SJSA1 (cell line): ENCODE data around the gene RIC8B. TPM values are rescaled to one million over a fixed set of nuclear protein-coding genes. Genes with fewer than 3 reads are reported as not detected.

Experiments used
- DNase-seq, 2 experiments: peaks; one replicate each; pipeline ENCODE4 v3.0.0-alpha.2; 2015 to 2020; ENCODE audit warnings: low spot score in 2 of 2, low read depth in 1 of 2
- H3K27ac ChIP-seq: fragments of 250-450 bp; sonication (Bioruptor Pico); 2 replicates; pipeline ENCODE4 v1.5.1; 2020; ENCODE audit warnings: mild to moderate bottlenecking, moderate library complexity
- H3K27me3 ChIP-seq: fragments of 250-450 bp; sonication (Bioruptor Pico); replicated peaks from 2 replicates; pipeline ENCODE4 v1.5.1; 2020; ENCODE audit warnings: mild to moderate bottlenecking, moderate library complexity
- H3K36me3 ChIP-seq: fragments of 250-450 bp; sonication (Bioruptor Pico); 2 replicates; pipeline ENCODE4 v1.5.1; 2020; ENCODE audit warnings: mild to moderate bottlenecking
- H3K4me1 ChIP-seq: fragments of 250-450 bp; sonication (Bioruptor Pico); replicated peaks from 2 replicates; pipeline ENCODE4 v1.6.1; 2021; ENCODE audit warnings: mild to moderate bottlenecking
- H3K4me3 ChIP-seq: fragments of 250-450 bp; sonication (Bioruptor Pico); 2 replicates; pipeline ENCODE4 v1.5.1; 2020; ENCODE audit warnings: mild to moderate bottlenecking
- H3K9me3 ChIP-seq: fragments of 250-450 bp; sonication (Bioruptor Pico); replicated peaks from 2 replicates; pipeline ENCODE4 v1.5.1; 2020; ENCODE audit warnings: mild to moderate bottlenecking
- total RNA-seq: library from RNA; depleted of rRNA; stranded (reverse); fragments of >200 nt; shearing (Covaris generic); gene quantifications from 2 replicates; pipeline ENCODE4 v1.2.3, GENCODE V29; 2014

RIC8B gene
- total RNA-seq, 1 experiment from 2014 or later, result 14.0 TPM

DNA sequence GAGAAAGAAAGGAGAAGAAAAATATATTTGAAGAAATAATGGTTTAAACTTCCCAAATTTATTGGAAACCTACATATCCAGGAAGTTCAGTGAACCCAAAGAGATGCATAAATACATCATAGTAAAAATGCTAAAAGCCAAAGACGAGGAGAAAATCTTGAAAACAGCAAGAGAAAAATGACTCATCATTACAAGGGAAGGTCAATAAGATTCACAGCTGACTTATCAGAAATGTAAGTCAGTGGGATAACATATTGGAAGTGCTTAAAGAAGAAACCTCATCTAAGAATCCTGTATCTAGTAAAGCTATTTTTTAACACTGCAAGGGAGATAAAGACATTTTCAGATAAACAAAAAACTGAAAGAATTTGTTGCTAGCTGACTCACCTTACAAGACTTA, 19.9 kb downstream of the RIC8B start:
- no peak overlapping the region for H3K27ac ChIP-seq
- H3K27me3 ChIP-seq, result no peaks in the 10 kb centered on the region
- no peak for DNase-seq
- H3K9me3 ChIP-seq, result no peaks in the 10 kb centered on the region
- no peak overlapping the region for H3K4me3 ChIP-seq
- H3K36me3 ChIP-seq, result peaks cover 23% of the 10 kb centered on the region
- H3K4me1 ChIP-seq, result no peaks in the 10 kb centered on the region; the same call in 1 of the 2 replicates

DNA sequence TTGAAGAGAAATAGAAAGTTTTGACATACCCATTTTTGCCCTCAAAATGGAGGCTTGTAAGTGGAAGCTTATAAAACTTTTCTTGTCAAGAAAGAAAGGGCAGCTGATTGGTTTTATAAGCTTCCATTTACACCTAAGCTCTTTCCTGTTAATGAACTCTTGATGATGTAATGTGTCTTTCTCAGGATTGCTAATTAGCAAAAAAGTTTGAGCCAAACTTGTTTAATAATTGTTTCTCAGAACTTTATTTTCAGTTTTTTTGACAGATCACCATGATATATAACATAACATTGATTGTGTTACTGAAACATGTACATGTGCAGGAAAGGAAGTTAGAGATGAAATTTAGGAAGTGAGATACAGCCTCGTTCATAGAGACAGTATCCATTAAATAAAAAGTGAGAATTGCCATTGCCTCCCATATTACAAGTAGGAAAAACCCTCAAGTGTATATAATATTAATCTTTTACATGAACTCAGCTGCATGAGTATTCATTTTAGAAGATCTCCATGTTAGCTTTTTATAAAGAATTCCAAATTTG, 26.8 kb downstream of the RIC8B start:
- Histone ChIP-seq H3K27ac (no peak overlapping the region), H3K4me1 (no peaks in the 10 kb centered on the region), H3K4me3 (no peak overlapping the region), H3K36me3 (peaks cover 25% of the 10 kb centered on the region), H3K27me3 (no peaks in the 10 kb centered on the region), H3K9me3 (no peaks in the 10 kb centered on the region)
- DNase-seq, result no peak

DNA sequence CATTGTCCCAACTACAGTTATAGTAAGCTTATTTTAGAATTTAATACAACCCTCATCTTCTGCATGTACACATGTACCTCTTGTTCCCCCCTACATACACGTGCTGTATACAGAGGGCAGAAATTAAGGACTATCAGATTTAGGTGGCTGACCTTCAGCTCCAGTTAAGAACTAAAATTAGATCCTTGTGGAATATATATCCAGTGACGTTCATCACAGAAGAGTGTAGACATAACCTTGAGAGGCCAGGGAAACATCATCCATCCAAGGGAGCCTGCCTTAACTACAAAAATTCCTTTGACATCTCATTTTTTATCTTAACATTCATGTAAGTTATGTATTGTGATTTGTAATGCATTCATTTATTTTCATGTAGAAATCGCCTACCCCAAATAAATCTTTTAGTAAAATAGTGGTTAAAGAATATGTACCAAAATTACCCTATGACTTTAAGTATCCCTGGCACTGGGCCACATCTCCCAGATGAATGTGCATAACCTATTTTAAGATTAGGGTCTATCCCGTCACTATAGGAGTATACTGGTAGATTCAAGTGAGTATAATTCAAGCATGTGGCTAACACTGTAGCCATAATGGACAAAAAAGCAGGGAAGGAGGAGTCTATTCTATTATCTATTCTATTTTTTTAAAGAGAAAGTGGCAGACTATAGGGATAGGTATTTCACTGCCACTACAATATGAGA, 27.5 kb downstream of the RIC8B start:
- DNase-seq, result no peak
- Histone ChIP-seq H3K27me3 (no peaks in the 10 kb centered on the region), H3K4me3 (no peak overlapping the region), H3K27ac (no peak overlapping the region), H3K36me3 (peaks cover 24% of the 10 kb centered on the region), H3K9me3 (no peaks in the 10 kb centered on the region), H3K4me1 (no peaks in the 10 kb centered on the region)

DNA sequence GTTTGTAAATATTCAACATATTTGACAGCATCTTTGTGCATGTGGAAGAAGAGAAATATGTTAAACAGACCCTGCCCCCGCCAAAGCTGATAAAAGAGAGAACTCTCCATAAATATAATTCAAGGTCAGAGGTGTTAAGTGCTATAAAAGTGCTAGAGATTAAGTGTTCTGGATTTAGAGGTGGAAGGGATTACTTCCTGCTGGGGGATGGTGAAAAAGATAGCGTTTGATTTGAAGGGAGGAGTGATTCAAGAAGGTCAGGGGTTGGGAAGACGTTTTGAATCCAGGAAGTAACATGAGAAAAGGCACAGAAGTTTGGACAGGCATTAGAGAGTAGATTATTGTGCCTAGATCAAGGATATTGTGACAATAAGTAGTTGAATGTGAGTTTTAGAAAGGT, 30.2 kb downstream of the RIC8B start:
- H3K4me1 ChIP-seq, result no peaks in the 10 kb centered on the region
- H3K27ac ChIP-seq, result no peak overlapping the region
- no peaks in the 10 kb centered on the region for H3K9me3 ChIP-seq
- no peaks in the 10 kb centered on the region for H3K27me3 ChIP-seq
- H3K36me3 ChIP-seq, result peaks cover 27% of the 10 kb centered on the region
- DNase-seq, result no peak
- H3K4me3 ChIP-seq, result no peak overlapping the region

DNA sequence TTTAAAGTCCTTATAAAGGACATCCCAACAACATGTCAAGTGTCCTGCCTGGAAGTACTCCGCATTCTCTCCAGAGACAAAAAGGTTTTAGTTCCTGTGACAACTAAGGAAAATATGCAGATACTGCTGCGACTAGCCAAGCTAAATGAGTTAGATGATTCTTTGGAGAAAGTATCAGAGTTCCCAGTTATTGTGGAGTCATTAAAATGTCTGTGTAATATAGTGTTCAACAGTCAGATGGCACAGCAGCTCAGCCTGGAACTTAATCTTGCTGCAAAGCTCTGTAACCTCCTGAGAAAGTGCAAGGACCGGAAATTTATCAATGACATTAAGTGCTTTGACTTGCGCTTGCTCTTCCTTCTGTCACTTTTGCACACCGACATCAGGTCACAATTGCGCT, 40.2 kb downstream of the RIC8B start:
- Histone ChIP-seq H3K9me3 (no peaks in the 10 kb centered on the region), H3K36me3 (peaks cover 9% of the 10 kb centered on the region), H3K4me3 (no peak overlapping the region), H3K4me1 (no peaks in the 10 kb centered on the region), H3K27me3 (no peaks in the 10 kb centered on the region), H3K27ac (no peak overlapping the region)
- DNase-seq, result no peak

DNA sequence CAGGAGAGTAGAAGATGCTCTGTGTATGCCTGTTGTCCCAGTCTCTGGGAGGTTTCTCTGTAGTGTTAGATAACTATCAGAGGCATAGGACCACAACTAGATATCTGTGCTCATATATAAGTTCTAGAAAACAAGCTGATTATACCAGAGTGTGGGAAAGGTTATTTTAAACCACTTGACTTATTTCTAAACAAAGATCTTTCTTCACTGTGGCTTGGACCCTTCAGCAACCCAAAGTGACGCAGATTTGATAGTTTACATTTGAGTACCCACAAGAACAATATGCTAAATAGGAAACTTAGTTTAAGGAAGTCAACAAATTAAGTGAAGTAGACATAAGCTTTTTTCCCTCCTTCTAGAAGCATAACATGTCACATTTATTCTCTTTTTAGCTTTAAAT, 41.3 kb downstream of the RIC8B start:
- Histone ChIP-seq H3K27me3 (no peaks in the 10 kb centered on the region), H3K36me3 (peaks cover 13% of the 10 kb centered on the region), H3K9me3 (no peaks in the 10 kb centered on the region), H3K4me1 (no peaks in the 10 kb centered on the region), H3K27ac (no peak overlapping the region), H3K4me3 (no peak overlapping the region)
- DNase-seq, result no peak

DNA sequence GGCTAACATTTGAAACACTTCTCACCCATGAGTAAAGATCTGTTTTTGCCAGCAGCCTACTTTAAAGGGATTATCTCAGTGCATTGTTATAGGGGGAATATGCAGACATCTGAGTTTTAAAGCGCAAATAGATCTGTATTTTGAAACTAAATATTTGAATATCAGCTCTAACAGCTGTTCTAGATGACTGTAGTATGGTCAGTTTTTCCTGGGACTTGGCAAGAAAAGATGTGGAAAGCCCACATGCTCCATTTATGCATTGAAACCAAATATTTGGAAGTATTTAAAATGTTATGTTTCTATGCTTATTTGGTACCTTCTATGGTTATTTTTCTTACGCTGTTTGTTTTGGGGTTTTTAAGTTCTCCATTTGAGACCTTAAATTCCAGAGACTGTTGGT, 41.7 kb downstream of the RIC8B start:
- Histone ChIP-seq H3K9me3 (no peaks in the 10 kb centered on the region), H3K27me3 (no peaks in the 10 kb centered on the region), H3K4me3 (no peak overlapping the region), H3K4me1 (no peaks in the 10 kb centered on the region), H3K36me3 (peaks cover 16% of the 10 kb centered on the region), H3K27ac (no peak overlapping the region)
- no peak for DNase-seq

DNA sequence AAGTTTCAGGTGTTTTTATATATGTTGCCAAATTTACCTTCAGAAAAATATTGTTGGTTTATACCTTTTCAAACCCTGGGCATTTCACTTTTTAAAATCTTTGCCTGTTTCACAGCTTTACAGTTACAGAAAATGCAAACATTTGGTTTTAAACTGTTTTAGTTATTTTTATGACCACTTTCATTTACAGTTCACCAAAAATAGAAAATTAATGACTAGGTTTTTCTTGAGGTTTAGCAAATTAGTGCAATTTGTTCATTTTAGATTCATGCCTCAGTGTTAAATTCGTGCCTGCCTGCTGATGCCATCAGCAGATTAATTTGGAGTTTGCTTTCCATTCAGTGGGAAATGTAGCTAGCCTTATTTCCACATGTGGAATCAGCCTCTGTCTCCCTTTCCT, 45.5 kb downstream of the RIC8B start:
- H3K4me1 ChIP-seq, result no peaks in the 10 kb centered on the region
- H3K27me3 ChIP-seq, result no peaks in the 10 kb centered on the region
- no peak overlapping the region for H3K4me3 ChIP-seq
- H3K36me3 ChIP-seq, result peaks cover 11% of the 10 kb centered on the region
- H3K9me3 ChIP-seq, result no peaks in the 10 kb centered on the region
- H3K27ac ChIP-seq, result no peak overlapping the region
- no peak for DNase-seq

DNA sequence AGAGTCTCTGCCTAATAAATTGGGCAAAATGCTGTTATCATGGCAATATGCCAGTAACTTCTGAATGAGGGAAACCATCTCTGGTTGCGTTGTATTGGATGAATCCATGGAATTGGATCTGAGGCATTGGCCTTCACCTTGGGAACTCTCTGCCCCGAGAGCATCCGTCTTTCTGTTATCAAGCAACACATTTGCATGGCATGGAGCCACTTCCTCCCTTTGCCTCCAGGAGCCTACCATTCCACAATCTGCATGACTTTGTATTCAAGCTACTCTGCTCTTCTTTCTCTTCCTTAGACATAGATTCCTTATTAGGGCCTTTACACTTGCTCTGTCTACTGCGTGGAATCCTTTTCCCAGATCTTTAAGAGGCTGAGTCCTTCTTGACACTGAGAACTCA, 57.2 kb downstream of the RIC8B start:
- H3K4me3 ChIP-seq, result no peak overlapping the region
- H3K9me3 ChIP-seq, result no peaks in the 10 kb centered on the region
- no peak overlapping the region for H3K27ac ChIP-seq
- H3K27me3 ChIP-seq, result no peaks in the 10 kb centered on the region
- no peak for DNase-seq
- no peaks in the 10 kb centered on the region for H3K4me1 ChIP-seq
- H3K36me3 ChIP-seq, result peaks cover 9% of the 10 kb centered on the region

DNA sequence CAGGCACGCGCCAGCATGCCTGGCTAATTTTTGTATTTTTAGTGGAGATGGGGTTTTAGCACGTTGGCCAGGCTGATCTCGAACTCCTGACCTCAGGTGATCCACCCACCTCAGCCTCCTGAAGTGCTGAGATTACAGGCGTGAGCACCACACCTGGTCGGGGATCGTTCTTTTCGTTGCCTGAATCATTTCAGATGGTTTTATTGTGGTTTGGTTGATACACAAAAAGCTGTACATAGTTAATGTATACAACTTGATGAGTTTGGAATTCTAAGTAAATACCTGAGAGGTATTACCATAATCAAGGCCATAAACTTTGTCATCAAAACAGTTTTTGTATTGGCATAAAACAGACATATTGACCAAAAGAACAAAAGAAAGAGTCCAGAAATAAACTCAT, 63.3 kb downstream of the RIC8B start:
- Histone ChIP-seq H3K27me3 (no peaks in the 10 kb centered on the region), H3K27ac (no peak overlapping the region), H3K4me1 (peaks cover 25% of the 10 kb centered on the region), H3K4me3 (no peak overlapping the region), H3K36me3 (peaks cover 5% of the 10 kb centered on the region; the same call in 1 of the 2 replicates), H3K9me3 (no peaks in the 10 kb centered on the region)
- no peak for DNase-seq

DNA sequence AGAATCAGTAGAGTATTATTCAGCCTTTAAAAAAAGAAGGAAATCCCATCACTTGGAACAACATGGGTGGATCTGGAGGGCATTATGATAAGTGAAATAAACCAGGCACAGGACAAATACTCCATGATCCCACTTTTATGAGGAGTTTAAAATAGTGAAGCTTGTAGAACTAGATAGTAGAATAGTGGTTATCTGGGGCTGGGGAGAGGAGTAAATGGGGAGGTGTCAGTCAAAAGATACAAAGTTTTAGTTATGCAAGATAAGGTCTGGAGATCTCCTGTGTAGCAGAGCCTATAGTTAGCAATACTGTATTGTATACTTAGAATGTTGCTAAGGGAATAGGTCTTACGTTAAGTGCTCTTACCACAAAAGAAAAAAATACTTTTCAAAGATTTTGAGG, 64.9 kb downstream of the RIC8B start:
- no peak for DNase-seq
- no peaks in the 10 kb centered on the region for H3K9me3 ChIP-seq
- H3K27ac ChIP-seq, result no peak overlapping the region

DNA sequence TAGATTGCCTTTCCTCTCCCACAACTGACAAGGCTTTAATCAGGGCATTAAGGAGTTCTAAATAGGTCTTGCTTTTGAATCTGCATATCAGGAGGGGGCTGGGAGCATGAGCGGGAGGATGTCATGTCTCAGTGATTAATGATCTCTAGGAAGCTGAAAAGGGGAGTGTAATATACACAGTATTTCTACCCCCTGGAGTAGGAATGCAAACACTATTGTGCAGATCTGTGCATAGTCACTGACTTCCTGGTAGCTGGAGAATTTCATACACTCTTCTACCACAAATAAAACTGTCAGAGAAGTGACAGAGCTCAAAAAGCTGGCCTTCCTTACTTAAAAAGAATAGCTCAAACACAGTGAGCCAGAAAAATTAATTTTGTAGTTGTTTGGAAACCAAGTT, 65.8 kb downstream of the RIC8B start:
- no peaks in the 10 kb centered on the region for H3K9me3 ChIP-seq
- H3K36me3 ChIP-seq, result peaks cover 24% of the 10 kb centered on the region
- H3K4me1 ChIP-seq, result peaks cover 25% of the 10 kb centered on the region
- DNase-seq, result peak; percentile 48 to 71
- H3K4me3 ChIP-seq, result no peak overlapping the region
- peak overlapping the region; percentile 77 for H3K27ac ChIP-seq
- no peaks in the 10 kb centered on the region for H3K27me3 ChIP-seq

More for the DNA sequence above, 64.9 kb downstream of the RIC8B start:
- H3K4me1 ChIP-seq, result peaks cover 25% of the 10 kb centered on the region
- H3K36me3 ChIP-seq, result peaks cover 17% of the 10 kb centered on the region
- no peak overlapping the region for H3K4me3 ChIP-seq
- H3K27me3 ChIP-seq, result no peaks in the 10 kb centered on the region

DNA sequence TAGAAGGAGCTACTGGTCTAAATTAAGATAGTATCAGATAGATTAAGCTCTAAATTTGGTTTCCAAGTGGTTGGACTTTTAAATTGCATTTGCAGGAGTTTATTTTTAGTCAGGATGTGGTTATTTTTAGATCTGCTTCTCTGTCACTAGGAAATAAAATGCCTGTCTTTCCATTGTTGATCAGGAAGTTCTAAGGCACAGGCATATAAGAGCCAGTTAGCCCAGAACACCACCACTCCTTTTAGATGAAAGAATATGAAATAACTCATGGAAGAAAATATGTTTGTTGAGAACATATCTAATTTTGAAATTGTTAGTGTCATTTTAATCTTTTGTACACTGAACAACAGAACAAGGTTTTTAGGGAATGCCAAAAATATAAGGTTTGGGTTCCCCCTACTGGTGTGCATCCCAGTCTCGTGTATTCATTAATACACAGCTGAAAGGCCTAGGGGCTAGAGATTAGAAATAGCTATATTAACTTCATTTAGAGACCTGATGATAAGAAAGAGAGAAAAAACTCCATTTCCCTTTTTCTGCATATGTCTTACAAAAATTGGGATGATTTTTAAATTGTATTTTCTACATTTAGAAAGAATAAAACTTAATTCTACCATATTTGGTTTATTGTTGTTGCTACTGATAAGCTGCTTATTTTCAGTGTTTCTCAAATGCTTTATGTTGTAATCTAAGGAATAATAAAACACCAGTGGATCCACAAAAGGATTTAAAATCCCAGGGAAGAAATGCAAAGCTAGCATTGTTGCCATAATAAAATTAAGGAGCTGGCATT, 67.2 kb downstream of the RIC8B start:
- Histone ChIP-seq H3K27ac (peak overlapping the region; percentile 77), H3K4me1 (peaks cover 25% of the 10 kb centered on the region), H3K4me3 (no peak overlapping the region), H3K36me3 (peaks cover 36% of the 10 kb centered on the region), H3K9me3 (no peaks in the 10 kb centered on the region), H3K27me3 (no peaks in the 10 kb centered on the region)
- DNase-seq, result peak; percentile 44 to 72

DNA sequence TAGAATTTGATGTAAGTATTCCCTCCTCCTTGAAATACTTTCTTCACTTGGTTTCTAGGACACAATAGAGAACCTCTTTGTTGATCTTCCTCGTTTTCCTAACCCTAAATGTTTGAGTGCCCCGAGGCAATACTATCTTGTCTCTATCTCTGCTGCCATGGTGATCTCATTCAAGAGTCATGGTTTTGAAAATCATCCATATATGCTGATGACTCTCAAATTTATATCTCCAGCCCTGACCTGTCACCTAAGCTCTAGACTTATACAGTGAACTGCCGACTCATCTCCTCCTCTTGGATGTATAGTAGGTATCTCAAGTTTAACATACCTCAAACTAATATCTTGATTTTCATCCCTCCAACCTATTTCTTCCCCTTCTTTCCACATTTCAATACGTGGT, 71.4 kb downstream of the RIC8B start:
- H3K27me3 ChIP-seq, result no peaks in the 10 kb centered on the region
- H3K36me3 ChIP-seq, result peaks cover 55% of the 10 kb centered on the region
- no peak for DNase-seq
- no peak overlapping the region for H3K27ac ChIP-seq
- H3K4me1 ChIP-seq, result peaks cover 11% of the 10 kb centered on the region
- H3K9me3 ChIP-seq, result no peaks in the 10 kb centered on the region
- no peak overlapping the region for H3K4me3 ChIP-seq
